Neuronal stem cell (in vitro differentiated cells): ENCODE results near the gene ZKSCAN5.
A peak's percentile ranks its signal among the peaks of the same experiment; 100 is the strongest.

Source experiments
- DNase-seq: peaks from one replicate; pipeline ENCODE4 v3.0.0-alpha.2; 2013; ENCODE audit warnings: low spot score
- H2AFZ ChIP-seq: one replicate; pipeline ENCODE4 v1.6.1; 2013; ENCODE audit warnings: mild to moderate bottlenecking, low read length, inconsistent platforms
- H2AK5ac ChIP-seq: 2 replicates; pipeline ENCODE4 v1.6.1; 2013; ENCODE audit warnings: low read depth, mild to moderate bottlenecking, inconsistent platforms, low read length, moderate library complexity, mixed read lengths
- H2BK120ac ChIP-seq: 2 replicates; pipeline ENCODE4 v1.6.1; 2013; ENCODE audit warnings: low read depth, mild to moderate bottlenecking, inconsistent platforms, low read length, moderate library complexity, mixed read lengths
- H2BK12ac ChIP-seq: one replicate; pipeline ENCODE4 v1.6.1; 2013; ENCODE audit warnings: low read length, inconsistent platforms
- H2BK15ac ChIP-seq: 2 replicates; pipeline ENCODE4 v1.6.1; 2013; ENCODE audit warnings: mild to moderate bottlenecking, low read length, inconsistent platforms, mixed read lengths
- H2BK5ac ChIP-seq: one replicate; pipeline ENCODE4 v1.6.1; 2013; ENCODE audit warnings: inconsistent platforms, mild to moderate bottlenecking, low read length, moderate library complexity
- H3K14ac ChIP-seq: one replicate; pipeline ENCODE4 v1.6.1; 2013; ENCODE audit warnings: low read length, inconsistent platforms
- H3K18ac ChIP-seq: 2 replicates; pipeline ENCODE4 v1.6.1; 2013; ENCODE audit warnings: low read length, inconsistent platforms
- H3K23ac ChIP-seq: 2 replicates; pipeline ENCODE4 v1.6.1; 2013; ENCODE audit warnings: low read depth, mild to moderate bottlenecking, mixed read lengths, low read length, inconsistent platforms; ENCODE audit not compliant: poor library complexity
- H3K27ac ChIP-seq: replicated peaks from 3 replicates; pipeline ENCODE4 v1.5.1; 2013; ENCODE audit warnings: low read length, inconsistent platforms
- H3K27me3 ChIP-seq, 3 experiments: 2 replicates each; pipeline ENCODE4 v1.6.1; 2013; ENCODE audit warnings: low read length in 3 of 3, mild to moderate bottlenecking in 2 of 3, inconsistent platforms in 1 of 3, low read depth in 1 of 3, mixed read lengths in 1 of 3, moderate library complexity in 1 of 3; ENCODE audit not compliant: control insufficient read depth in 3 of 3, insufficient read depth in 3 of 3
- H3K36me3 ChIP-seq, 2 donors: replicated peaks in 1 of 2; 2 replicates each; pipeline ENCODE4 v1.6.1; 2013; ENCODE audit warnings: low read length in 2 of 2; ENCODE audit not compliant: control insufficient read depth in 2 of 2, insufficient read depth in 2 of 2
- H3K4ac ChIP-seq: 2 replicates; pipeline ENCODE4 v1.6.1; 2013; ENCODE audit warnings: inconsistent platforms, mild to moderate bottlenecking, low read length, moderate library complexity
- H3K4me1 ChIP-seq, 2 donors: 1 replicate in 1 of 2; 2 replicates in 1 of 2; pipeline ENCODE4 v1.6.1; 2013; ENCODE audit warnings: low read length in 2 of 2, low read depth in 1 of 2; ENCODE audit not compliant: control insufficient read depth in 2 of 2, insufficient read depth in 1 of 2
- H3K4me2 ChIP-seq: one replicate; pipeline ENCODE4 v1.6.1; 2013; ENCODE audit warnings: mild to moderate bottlenecking, low read length, inconsistent platforms; ENCODE audit not compliant: insufficient read depth, poor library complexity, severe bottlenecking
- H3K4me3 ChIP-seq, 2 donors: 2 replicates each; pipeline ENCODE4 v1.5.1; 2013; ENCODE audit warnings: low read length in 2 of 2, mild to moderate bottlenecking in 2 of 2, inconsistent platforms in 1 of 2, moderate library complexity in 1 of 2
- H3K79me1 ChIP-seq: one replicate; pipeline ENCODE4 v1.6.1; 2013; ENCODE audit warnings: low read depth, mild to moderate bottlenecking, inconsistent platforms, low read length, moderate library complexity
- H3K9ac ChIP-seq: one replicate; pipeline ENCODE4 v1.6.1; 2013; ENCODE audit warnings: mild to moderate bottlenecking, low read depth, low read length, inconsistent platforms; ENCODE audit not compliant: poor library complexity
- H3K9me3 ChIP-seq, 2 donors: replicated peaks in 1 of 2; 2 replicates each; pipeline versions ENCODE3 to v1.6.1; 2013; ENCODE audit warnings: low read length in 2 of 2, mild to moderate bottlenecking in 2 of 2, inconsistent platforms in 1 of 2, low read depth in 1 of 2, mixed read lengths in 1 of 2, moderate library complexity in 1 of 2; ENCODE audit not compliant: control insufficient read depth in 2 of 2, insufficient read depth in 1 of 2
- H4K8ac ChIP-seq: one replicate; pipeline ENCODE4 v1.6.1; 2013; ENCODE audit warnings: low read depth, mild to moderate bottlenecking, inconsistent platforms, low read length, moderate library complexity
- H4K91ac ChIP-seq: one replicate; pipeline ENCODE4 v1.6.1; 2013; ENCODE audit warnings: low read length, low read depth, mild to moderate bottlenecking, inconsistent platforms; ENCODE audit not compliant: poor library complexity
- WGBS, 2 donors: extraction: QIAGEN DNeasy Blood & Tissue Kit; methylation state at CpG; one replicate each; pipeline ENCODE4 v1.1.7; 2013; ENCODE audit warnings: missing lambda C conversion rate in 2 of 2, mixed read lengths in 1 of 2; ENCODE audit not compliant: insufficient read length in 2 of 2, insufficient replicate concordance in 1 of 2; ENCODE audit errors: extremely low coverage in 2 of 2; 5-methylcytosine and 5-hydroxymethylcytosine counted together

Gene ZKSCAN5

DNA sequence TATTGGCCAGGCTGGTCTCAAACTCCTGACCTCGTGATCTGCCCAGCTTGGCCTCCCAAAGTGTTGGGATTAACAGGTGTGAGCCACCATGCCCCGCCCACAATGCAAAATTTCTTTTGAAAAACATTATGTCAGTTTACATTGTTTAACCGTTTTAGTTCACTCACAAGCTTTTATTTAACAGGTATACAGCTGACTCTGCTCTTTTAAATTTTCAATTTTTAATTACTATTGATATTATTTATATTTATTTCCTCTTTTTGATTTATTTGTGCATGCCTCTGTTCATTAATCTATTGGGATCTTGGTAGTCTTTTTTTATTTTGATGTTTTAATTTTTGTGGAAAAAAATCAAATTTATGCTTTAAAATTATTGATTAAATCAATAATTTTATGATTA is 16.9 kb downstream of the ZKSCAN5 start:
- H2AK5ac ChIP-seq: no peak overlapping the region
- no peak overlapping the region for H3K4me2 ChIP-seq
- H4K8ac ChIP-seq: no peak overlapping the region
- H2BK120ac ChIP-seq: no peak overlapping the region
- H3K27me3 ChIP-seq: no peaks in the 10 kb centered on the region
- WGBS, 2 donors: no CpG with 5 or more reads among the region's 3 CpGs
- no peak overlapping the region for H3K14ac ChIP-seq
- no peak overlapping the region for H4K91ac ChIP-seq
- H3K23ac ChIP-seq: no peak overlapping the region
- no peak overlapping the region for H3K9ac ChIP-seq
- no peak for DNase-seq
- H2AFZ ChIP-seq: no peak overlapping the region
- H3K4me3 ChIP-seq: no peak overlapping the region
- H3K4ac ChIP-seq: no peak overlapping the region
- no peak overlapping the region for H2BK5ac ChIP-seq
- H3K18ac ChIP-seq: no peak overlapping the region
- H3K79me1 ChIP-seq: peaks cover 1% of the 10 kb centered on the region
- H3K36me3 ChIP-seq: peaks cover 17 to 79% of the 10 kb centered on the region in 2 donors
- no peaks in the 10 kb centered on the region for H3K4me1 ChIP-seq
- no peaks in the 10 kb centered on the region for H3K9me3 ChIP-seq
- no peak overlapping the region for H2BK15ac ChIP-seq
- H2BK12ac ChIP-seq: no peak overlapping the region
- no peak overlapping the region for H3K27ac ChIP-seq

- H3K4me1 ChIP-seq: no peaks in the 10 kb centered on the region
- no peak overlapping the region for H2BK5ac ChIP-seq
- H3K4ac ChIP-seq: no peak overlapping the region
- H4K91ac ChIP-seq: no peak overlapping the region
- no peak overlapping the region for H2BK15ac ChIP-seq
- no peak overlapping the region for H2AFZ ChIP-seq
- H3K27ac ChIP-seq: no peak overlapping the region
- peaks cover 14 to 27% of the 10 kb centered on the region in 2 donors for H3K9me3 ChIP-seq
- H3K9ac ChIP-seq: no peak overlapping the region
- H2BK12ac ChIP-seq: no peak overlapping the region
- peak overlapping the region; percentile 3 for H3K23ac ChIP-seq
- no peak overlapping the region for H3K18ac ChIP-seq
- H3K36me3 ChIP-seq: peaks cover 25 to 86% of the 10 kb centered on the region in 2 donors
- no peak for DNase-seq
- H3K27me3 ChIP-seq: no peaks in the 10 kb centered on the region
- H3K79me1 ChIP-seq: no peaks in the 10 kb centered on the region
- H3K4me2 ChIP-seq: no peak overlapping the region
- no peak overlapping the region for H2AK5ac ChIP-seq
- no CpG with 5 or more reads among the region's 21 CpGs for WGBS, 2 donors
- H4K8ac ChIP-seq: no peak overlapping the region
- no peak overlapping the region for H3K14ac ChIP-seq
- no peak overlapping the region for H2BK120ac ChIP-seq
- no peak overlapping the region for H3K4me3 ChIP-seq
Measured at GRCh38 chr7:99525713-99526440, 21.4 kb downstream of the ZKSCAN5 start.

DNA sequence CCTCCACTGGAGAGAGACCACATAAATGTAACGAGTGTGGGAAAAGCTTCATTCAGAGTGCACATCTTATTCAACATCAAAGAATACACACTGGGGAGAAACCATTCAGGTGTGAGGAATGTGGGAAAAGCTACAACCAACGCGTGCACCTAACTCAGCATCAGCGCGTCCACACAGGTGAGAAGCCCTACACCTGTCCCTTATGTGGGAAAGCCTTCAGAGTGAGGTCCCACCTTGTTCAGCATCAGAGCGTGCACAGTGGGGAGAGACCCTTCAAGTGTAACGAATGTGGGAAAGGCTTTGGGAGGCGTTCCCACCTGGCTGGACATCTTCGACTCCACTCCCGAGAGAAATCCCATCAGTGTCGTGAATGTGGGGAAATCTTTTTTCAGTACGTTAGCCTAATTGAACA is 26.9 kb downstream of the ZKSCAN5 start:
- no peaks in the 10 kb centered on the region for H3K79me1 ChIP-seq
- H3K36me3 ChIP-seq: peaks cover 42 to 78% of the 10 kb centered on the region in 2 donors
- H3K18ac ChIP-seq: no peak overlapping the region
- no peak overlapping the region for H2BK5ac ChIP-seq
- no peak overlapping the region for H2BK12ac ChIP-seq
- no peak overlapping the region for H3K4me2 ChIP-seq
- H3K23ac ChIP-seq: no peak overlapping the region
- H3K27ac ChIP-seq: no peak overlapping the region
- WGBS, 2 donors: no CpG with 5 or more reads among the region's 12 CpGs
- no peak overlapping the region for H3K9ac ChIP-seq
- no peak overlapping the region for H2AFZ ChIP-seq
- no peak overlapping the region for H4K91ac ChIP-seq
- no peak overlapping the region for H3K4me3 ChIP-seq
- no peak overlapping the region for H3K4ac ChIP-seq
- H3K27me3 ChIP-seq: no peaks in the 10 kb centered on the region
- H4K8ac ChIP-seq: no peak overlapping the region
- H3K14ac ChIP-seq: no peak overlapping the region
- H2BK120ac ChIP-seq: no peak overlapping the region
- DNase-seq: no peak
- no peaks in the 10 kb centered on the region for H3K4me1 ChIP-seq
- H2BK15ac ChIP-seq: no peak overlapping the region
- H2AK5ac ChIP-seq: no peak overlapping the region
- peaks cover 44 to 57% of the 10 kb centered on the region in 2 donors for H3K9me3 ChIP-seq

- Histone ChIP-seq H3K9me3 (peaks cover 40 to 47% of the 10 kb centered on the region in 2 donors), H2BK120ac (no peak overlapping the region), H2BK15ac (no peak overlapping the region), H3K4me1 (no peaks in the 10 kb centered on the region), H2BK12ac (no peak overlapping the region), H2BK5ac (no peak overlapping the region), H3K23ac (no peak overlapping the region), H3K4me2 (no peak overlapping the region), H3K14ac (no peak overlapping the region), H3K27ac (no peak overlapping the region), H3K4ac (no peak overlapping the region), H3K79me1 (no peaks in the 10 kb centered on the region), H3K36me3 (peaks cover 26 to 39% of the 10 kb centered on the region in 2 donors), H3K9ac (no peak overlapping the region), H4K91ac (no peak overlapping the region), H3K4me3 (no peak overlapping the region), H4K8ac (no peak overlapping the region), H2AK5ac (no peak overlapping the region), H2AFZ (no peak overlapping the region), H3K18ac (no peak overlapping the region), H3K27me3 (no peaks in the 10 kb centered on the region)
- no CpG with 5 or more reads among the region's 2 CpGs for WGBS, 2 donors
- DNase-seq: no peak
Measured at GRCh38 chr7:99535667-99536066, 31.2 kb downstream of the ZKSCAN5 start.
